HUES64 (cell line): ENCODE results near the gene PTRH2.

Source experiments
- H3K27ac ChIP-seq: 2 replicates; pipeline ENCODE4 v1.7.0; 2013; ENCODE audit warnings: low read depth, low read length, inconsistent platforms
- H3K27me3 ChIP-seq: 2 replicates; pipeline ENCODE4 v1.6.1; 2013; ENCODE audit warnings: mild to moderate bottlenecking, low read length; ENCODE audit not compliant: insufficient read depth
- H3K36me3 ChIP-seq: 2 replicates; pipeline ENCODE4 v1.6.1; 2013; ENCODE audit warnings: mild to moderate bottlenecking, low read length; ENCODE audit not compliant: insufficient read depth
- H3K4me1 ChIP-seq: 2 replicates; pipeline ENCODE4 v1.6.1; 2013; ENCODE audit warnings: mild to moderate bottlenecking, low read length, moderate library complexity; ENCODE audit not compliant: insufficient read depth
- H3K4me3 ChIP-seq: 2 replicates; pipeline ENCODE4 v1.5.1; 2013; ENCODE audit warnings: mild to moderate bottlenecking, low read length, moderate library complexity
- H3K9ac ChIP-seq: 2 replicates; pipeline ENCODE4 v1.6.1; 2013; ENCODE audit warnings: mild to moderate bottlenecking, low read depth, low read length
- H3K9me3 ChIP-seq: 2 replicates; pipeline ENCODE4 v1.6.1; 2013; ENCODE audit warnings: low read depth, low read length; ENCODE audit not compliant: insufficient read depth
- WGBS: fragments of 150-250, 120-280 bp; methylation state at CpG from one replicate; pipeline ENCODE4 v1.1.7; 2013; ENCODE audit warnings: missing lambda C conversion rate; 5-methylcytosine and 5-hydroxymethylcytosine counted together

Gene PTRH2

GRCh38 chr17:59745040-59745439 lies 37.8 kb upstream of the PTRH2 start:
- no peak overlapping the region for H3K4me3 ChIP-seq
- no peaks in the 10 kb centered on the region for H3K4me1 ChIP-seq
- 100% methylated on average over 2 of the region's 2 CpGs for WGBS
- H3K27me3 ChIP-seq: no peaks in the 10 kb centered on the region
- peaks cover 17% of the 10 kb centered on the region for H3K36me3 ChIP-seq
- no peak overlapping the region for H3K27ac ChIP-seq
- H3K9me3 ChIP-seq: peaks cover 15% of the 10 kb centered on the region
- no peak overlapping the region for H3K9ac ChIP-seq

- over 99% methylated on average over 4 of the region's 4 CpGs for WGBS
- peaks cover 15% of the 10 kb centered on the region for H3K9me3 ChIP-seq
- no peaks in the 10 kb centered on the region for H3K4me1 ChIP-seq
Observed at GRCh38 chr17:59743842-59744241, 36.6 kb upstream of the PTRH2 start.

GRCh38 chr17:59737324-59737723 lies 30.1 kb upstream of the PTRH2 start:
- Histone ChIP-seq H3K9me3 (no peaks in the 10 kb centered on the region), H3K4me1 (no peaks in the 10 kb centered on the region), H3K27ac (no peak overlapping the region), H3K4me3 (no peak overlapping the region), H3K9ac (no peak overlapping the region), H3K36me3 (peaks cover 31% of the 10 kb centered on the region), H3K27me3 (no peaks in the 10 kb centered on the region)
- 93% methylated on average over 2 of the region's 3 CpGs for WGBS

More at GRCh38 chr17:59743842-59744241, 36.6 kb upstream of the PTRH2 start:
- H3K27me3 ChIP-seq: no peaks in the 10 kb centered on the region
- no peak overlapping the region for H3K9ac ChIP-seq
- peaks cover 21% of the 10 kb centered on the region for H3K36me3 ChIP-seq
- no peak overlapping the region for H3K4me3 ChIP-seq
- no peak overlapping the region for H3K27ac ChIP-seq

GRCh38 chr17:59734226-59734625 lies 27.0 kb upstream of the PTRH2 start:
- peaks cover 24% of the 10 kb centered on the region for H3K36me3 ChIP-seq
- 92% methylated on average over 5 of the region's 5 CpGs for WGBS
- no peak overlapping the region for H3K4me3 ChIP-seq
- H3K4me1 ChIP-seq: no peaks in the 10 kb centered on the region
- no peak overlapping the region for H3K9ac ChIP-seq
- H3K27me3 ChIP-seq: no peaks in the 10 kb centered on the region
- H3K27ac ChIP-seq: no peak overlapping the region
- H3K9me3 ChIP-seq: no peaks in the 10 kb centered on the region

GRCh38 chr17:59733697-59734096 lies 26.5 kb upstream of the PTRH2 start:
- H3K9me3 ChIP-seq: no peaks in the 10 kb centered on the region
- H3K36me3 ChIP-seq: peaks cover 20% of the 10 kb centered on the region
- WGBS: 100% methylated on average over 2 of the region's 2 CpGs
- H3K9ac ChIP-seq: no peak overlapping the region
- no peaks in the 10 kb centered on the region for H3K4me1 ChIP-seq
- H3K27ac ChIP-seq: no peak overlapping the region
- H3K27me3 ChIP-seq: no peaks in the 10 kb centered on the region
- no peak overlapping the region for H3K4me3 ChIP-seq

GRCh38 chr17:59730268-59730834 lies 23.1 kb upstream of the PTRH2 start:
- Histone ChIP-seq H3K9ac (no peak overlapping the region), H3K4me1 (no peaks in the 10 kb centered on the region)
- WGBS: 94% methylated on average over 1 of the region's 1 CpG

GRCh38 chr17:59727817-59728533 lies 20.7 kb upstream of the PTRH2 start:
- 95% methylated on average over 1 of the region's 1 CpG for WGBS
- Histone ChIP-seq H3K36me3 (no peaks in the 10 kb centered on the region), H3K27ac (no peak overlapping the region), H3K4me3 (no peak overlapping the region), H3K9ac (no peak overlapping the region), H3K4me1 (no peaks in the 10 kb centered on the region), H3K27me3 (no peaks in the 10 kb centered on the region), H3K9me3 (no peaks in the 10 kb centered on the region)

More at GRCh38 chr17:59730268-59730834, 23.1 kb upstream of the PTRH2 start:
- Histone ChIP-seq H3K9me3 (no peaks in the 10 kb centered on the region), H3K27ac (no peak overlapping the region), H3K27me3 (no peaks in the 10 kb centered on the region), H3K4me3 (no peak overlapping the region), H3K36me3 (peaks cover 4% of the 10 kb centered on the region)

GRCh38 chr17:59725691-59726090 lies 18.5 kb upstream of the PTRH2 start:
- H3K4me3 ChIP-seq: no peak overlapping the region

GRCh38 chr17:59723607-59724006 lies 16.4 kb upstream of the PTRH2 start:
- Histone ChIP-seq H3K4me3 (no peak overlapping the region), H3K27ac (no peak overlapping the region), H3K36me3 (no peaks in the 10 kb centered on the region), H3K27me3 (no peaks in the 10 kb centered on the region), H3K9me3 (no peaks in the 10 kb centered on the region), H3K4me1 (no peaks in the 10 kb centered on the region), H3K9ac (no peak overlapping the region)
- 97% methylated on average over 1 of the region's 1 CpG for WGBS

More at GRCh38 chr17:59725691-59726090, 18.5 kb upstream of the PTRH2 start:
- whole genome bisulfite sequencing: 93% methylated on average over 2 of the region's 2 CpGs
- Histone ChIP-seq H3K36me3 (no peaks in the 10 kb centered on the region), H3K9me3 (no peaks in the 10 kb centered on the region), H3K9ac (no peak overlapping the region), H3K27me3 (no peaks in the 10 kb centered on the region), H3K27ac (no peak overlapping the region), H3K4me1 (no peaks in the 10 kb centered on the region)

GRCh38 chr17:59723041-59723440 lies 15.8 kb upstream of the PTRH2 start:
- H3K9ac ChIP-seq: no peak overlapping the region
- H3K9me3 ChIP-seq: no peaks in the 10 kb centered on the region
- 69% methylated on average over 1 of the region's 1 CpG for WGBS
- H3K27me3 ChIP-seq: no peaks in the 10 kb centered on the region
- no peaks in the 10 kb centered on the region for H3K4me1 ChIP-seq
- no peak overlapping the region for H3K4me3 ChIP-seq
- no peak overlapping the region for H3K27ac ChIP-seq
- no peaks in the 10 kb centered on the region for H3K36me3 ChIP-seq

- Histone ChIP-seq H3K9ac (no peak overlapping the region), H3K9me3 (no peaks in the 10 kb centered on the region), H3K27me3 (no peaks in the 10 kb centered on the region), H3K36me3 (no peaks in the 10 kb centered on the region), H3K4me3 (no peak overlapping the region), H3K27ac (no peak overlapping the region), H3K4me1 (no peaks in the 10 kb centered on the region)
- 92% methylated on average over 4 of the region's 4 CpGs for WGBS
Observed at GRCh38 chr17:59722623-59723022, 15.4 kb upstream of the PTRH2 start.
